NOMO-1 treated with dmso at 0.1 percent for 144 hours (cell line): ENCODE results near the gene KIF27.
"Not testable (repeated sequence)": the region's sequence is repeated elsewhere in the genome, so short reads cannot be mapped to it uniquely, and the experiment has no call there.

Experiments used
- DNase-seq: peaks from one replicate; lab custom pipeline; 2025; ENCODE audit not compliant: unreplicated experiment; lab: John Stamatoyannopoulos, UW

The KIF27 gene, protein sequence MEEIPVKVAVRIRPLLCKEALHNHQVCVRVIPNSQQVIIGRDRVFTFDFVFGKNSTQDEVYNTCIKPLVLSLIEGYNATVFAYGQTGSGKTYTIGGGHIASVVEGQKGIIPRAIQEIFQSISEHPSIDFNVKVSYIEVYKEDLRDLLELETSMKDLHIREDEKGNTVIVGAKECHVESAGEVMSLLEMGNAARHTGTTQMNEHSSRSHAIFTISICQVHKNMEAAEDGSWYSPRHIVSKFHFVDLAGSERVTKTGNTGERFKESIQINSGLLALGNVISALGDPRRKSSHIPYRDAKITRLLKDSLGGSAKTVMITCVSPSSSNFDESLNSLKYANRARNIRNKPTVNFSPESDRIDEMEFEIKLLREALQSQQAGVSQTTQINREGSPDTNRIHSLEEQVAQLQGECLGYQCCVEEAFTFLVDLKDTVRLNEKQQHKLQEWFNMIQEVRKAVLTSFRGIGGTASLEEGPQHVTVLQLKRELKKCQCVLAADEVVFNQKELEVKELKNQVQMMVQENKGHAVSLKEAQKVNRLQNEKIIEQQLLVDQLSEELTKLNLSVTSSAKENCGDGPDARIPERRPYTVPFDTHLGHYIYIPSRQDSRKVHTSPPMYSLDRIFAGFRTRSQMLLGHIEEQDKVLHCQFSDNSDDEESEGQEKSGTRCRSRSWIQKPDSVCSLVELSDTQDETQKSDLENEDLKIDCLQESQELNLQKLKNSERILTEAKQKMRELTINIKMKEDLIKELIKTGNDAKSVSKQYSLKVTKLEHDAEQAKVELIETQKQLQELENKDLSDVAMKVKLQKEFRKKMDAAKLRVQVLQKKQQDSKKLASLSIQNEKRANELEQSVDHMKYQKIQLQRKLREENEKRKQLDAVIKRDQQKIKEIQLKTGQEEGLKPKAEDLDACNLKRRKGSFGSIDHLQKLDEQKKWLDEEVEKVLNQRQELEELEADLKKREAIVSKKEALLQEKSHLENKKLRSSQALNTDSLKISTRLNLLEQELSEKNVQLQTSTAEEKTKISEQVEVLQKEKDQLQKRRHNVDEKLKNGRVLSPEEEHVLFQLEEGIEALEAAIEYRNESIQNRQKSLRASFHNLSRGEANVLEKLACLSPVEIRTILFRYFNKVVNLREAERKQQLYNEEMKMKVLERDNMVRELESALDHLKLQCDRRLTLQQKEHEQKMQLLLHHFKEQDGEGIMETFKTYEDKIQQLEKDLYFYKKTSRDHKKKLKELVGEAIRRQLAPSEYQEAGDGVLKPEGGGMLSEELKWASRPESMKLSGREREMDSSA (N-terminal part only)

GRCh38 chr9:83920927-83921707 lies at the start of gene KIF27:
TSS of gene KIF27 (minus strand) at chr9:83921432. CDS start at chr9:83915591, 5,841 bp downstream.
- DNase-seq = peak; percentile 72

GRCh38 chr9:83969602-83970001 lies 48.4 kb upstream of the KIF27 start:
- DNase-seq = no peak

DNA sequence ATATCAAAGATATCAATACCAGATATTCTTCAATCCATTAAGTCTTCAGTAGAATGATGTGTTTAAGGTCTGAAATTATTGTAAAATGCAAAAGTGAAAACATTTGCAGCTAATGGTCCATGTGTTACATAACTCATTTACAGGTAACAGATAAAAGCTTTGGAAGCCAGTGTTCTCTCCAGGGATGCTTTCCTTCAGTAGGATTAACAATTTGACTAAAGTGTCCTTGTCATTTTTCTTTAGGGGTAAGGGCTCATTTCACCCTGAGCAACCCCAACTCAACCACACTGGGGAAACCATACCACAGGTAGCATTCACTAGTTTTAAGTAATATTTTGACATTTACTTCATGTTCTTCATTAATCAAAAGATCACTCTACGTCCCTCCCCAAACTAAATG lies 45.8 kb upstream of the KIF27 start:
- no peak for DNase-seq

DNA sequence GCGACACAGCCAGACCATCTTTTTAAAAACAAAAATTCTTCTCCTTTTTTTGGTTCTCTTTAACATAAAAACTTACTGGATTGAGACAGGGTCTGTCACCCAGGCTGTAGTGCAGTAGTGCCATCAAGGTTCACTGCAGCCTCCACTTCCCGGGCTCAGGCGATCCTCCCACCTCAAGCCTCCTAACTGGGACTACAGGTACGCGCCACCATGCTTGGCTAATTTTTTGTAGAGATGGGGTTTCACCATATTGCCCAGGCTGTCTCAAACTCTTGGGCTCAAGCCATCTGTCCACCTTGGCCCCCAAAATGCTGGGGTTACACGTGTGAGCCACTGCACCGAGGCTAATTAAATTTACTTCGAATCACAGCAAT lies 45.0 kb upstream of the KIF27 start:
- DNase-seq = no peak

- no peak for DNase-seq
These were observed 44.3 kb upstream of the KIF27 start for GRCh38 chr9:83965350-83966208.

DNA sequence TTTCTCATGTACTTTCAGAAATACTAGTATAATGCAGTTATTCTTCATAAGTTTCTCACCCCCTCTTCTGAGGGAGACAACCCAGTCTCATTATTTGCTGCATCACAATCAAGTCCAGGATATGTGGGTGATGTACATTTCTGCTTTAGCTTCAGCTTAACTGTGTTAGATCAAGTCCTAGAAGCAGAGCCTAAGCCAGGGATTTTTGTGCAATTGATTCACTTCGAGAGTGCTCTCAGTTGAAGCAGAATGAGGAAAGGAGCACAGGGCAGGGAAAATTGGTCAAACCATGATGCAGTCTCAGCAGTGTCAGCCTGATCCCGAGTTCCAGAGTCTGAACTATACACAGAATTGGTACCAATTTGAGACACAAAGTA lies 43.7 kb upstream of the KIF27 start:
- no peak for DNase-seq

DNA sequence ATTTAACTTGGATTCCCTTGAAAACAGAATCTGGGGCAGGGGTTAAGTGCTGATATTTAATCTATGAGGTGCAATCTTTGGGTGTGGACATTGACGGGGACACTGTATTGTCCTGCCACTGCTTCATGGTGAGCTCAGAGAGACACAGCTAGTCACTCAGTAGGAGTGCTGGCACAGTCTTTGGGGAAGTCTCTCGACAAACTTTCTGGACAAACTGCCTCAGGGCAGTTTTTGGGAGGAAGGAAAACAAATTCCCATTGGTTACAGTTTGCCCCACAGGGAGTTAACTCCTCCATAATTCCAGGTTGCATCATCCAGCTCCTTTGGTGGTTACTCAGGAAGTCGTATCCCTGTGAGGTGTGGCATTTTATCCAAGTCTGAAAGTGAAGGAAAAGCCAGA lies 40.9 kb upstream of the KIF27 start:
- DNase-seq = no peak

GRCh38 chr9:83960991-83961390 lies 39.8 kb upstream of the KIF27 start:
- DNase-seq = no peak

DNA sequence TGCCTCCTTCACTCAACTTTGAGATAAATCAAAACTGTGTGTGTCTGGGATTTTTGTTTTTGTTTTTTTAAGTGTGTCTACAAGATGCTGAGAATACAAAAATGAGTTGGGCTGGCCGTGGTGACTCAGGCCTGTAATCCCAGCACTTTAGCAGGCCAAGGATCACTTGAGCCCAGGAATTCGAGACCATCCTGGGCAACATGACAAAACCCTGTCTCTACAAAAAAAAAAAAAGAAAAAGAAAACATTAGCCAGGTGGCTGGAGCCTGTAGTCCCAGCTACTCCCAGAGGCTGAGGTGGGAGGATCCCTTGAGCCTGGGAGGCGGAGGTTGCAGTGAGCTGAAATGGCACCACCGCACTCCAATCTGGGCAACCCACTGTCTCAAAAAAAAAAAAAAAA lies 37.8 kb upstream of the KIF27 start:
- DNase-seq = no peak

GRCh38 chr9:83957248-83957513 lies 35.9 kb upstream of the KIF27 start:
- no peak for DNase-seq

DNA sequence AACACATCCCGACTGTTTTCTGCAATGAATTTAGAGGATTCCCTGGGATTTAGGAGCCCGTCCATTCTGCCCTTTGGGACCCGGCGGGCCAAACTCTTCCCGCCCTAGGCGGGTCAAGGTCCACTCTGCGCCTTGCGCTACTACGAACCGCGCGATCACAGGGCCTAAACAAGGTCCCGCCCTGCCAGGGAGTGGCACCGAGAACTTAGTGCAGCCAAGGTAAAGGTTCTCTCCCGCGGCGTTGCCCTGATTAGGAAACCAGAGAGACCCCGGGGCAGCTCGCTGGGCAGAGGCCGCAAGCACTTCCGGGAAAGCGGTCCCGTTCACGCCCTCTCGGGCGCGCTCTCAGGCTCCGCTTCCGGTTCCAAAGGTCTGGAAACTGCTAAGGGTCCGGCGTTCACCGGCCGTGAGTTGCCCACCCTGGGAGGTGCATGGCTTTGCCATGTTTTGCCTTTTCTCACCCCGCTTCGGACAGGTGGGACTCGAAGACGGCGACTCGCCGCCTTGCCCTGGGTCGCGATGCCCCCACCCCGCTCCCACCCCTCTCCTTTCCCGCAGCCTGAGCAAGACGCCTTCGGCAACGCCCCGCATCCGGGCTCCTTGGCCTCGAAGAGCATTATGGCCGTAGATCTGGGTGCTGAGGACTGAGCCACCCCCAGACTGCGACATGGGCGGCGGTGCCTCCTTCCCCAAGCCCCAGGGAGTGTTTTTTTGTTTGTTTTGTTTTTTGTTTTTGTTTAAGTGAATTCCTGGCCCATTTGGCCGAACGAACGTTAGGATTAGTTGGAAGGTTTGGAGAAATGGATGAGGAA lies 35.4 kb upstream of the KIF27 start:
- no peak for DNase-seq

- peak; percentile 22 for DNase-seq
These were observed 34.8 kb upstream of the KIF27 start for GRCh38 chr9:83956086-83956435.

GRCh38 chr9:83948096-83948495 lies 26.9 kb upstream of the KIF27 start:
- DNase-seq = not testable (repeated sequence)

- DNase-seq = no peak
These were observed 19.5 kb upstream of the KIF27 start for GRCh38 chr9:83940590-83941303.

GRCh38 chr9:83937861-83938455 lies 16.7 kb upstream of the KIF27 start:
- DNase-seq = no peak

- DNase-seq = no peak
These were observed 15.3 kb upstream of the KIF27 start for GRCh38 chr9:83936523-83936922.

- no peak for DNase-seq
These were observed 14.2 kb upstream of the KIF27 start for GRCh38 chr9:83935276-83935935.
